HepG2 (cell line): ENCODE data around the gene FKBP8. TPM values are rescaled to one million over a fixed set of nuclear protein-coding genes. Genes with fewer than 3 reads are reported as not detected.

Experiments
- ESRRA ChIP-seq: sonication (generic); formaldehyde crosslinking; IDR thresholded peaks from 2 replicates; pipeline ENCODE4 v1.5.1; 2020; ENCODE audit warnings: mild to moderate bottlenecking, low read depth, missing genetic modification reagents
- FOXK1 ChIP-seq: sonication (generic); formaldehyde crosslinking; IDR thresholded peaks from 2 replicates; pipeline ENCODE4 v1.4.0; 2020; ENCODE audit warnings: low read depth, missing genetic modification reagents, borderline replicate concordance
- KDM6A ChIP-seq: IDR thresholded peaks from 2 replicates; pipeline ENCODE4 v1.6.1; 2016; ENCODE audit warnings: low read depth
- MZF1 ChIP-seq: sonication (generic); formaldehyde crosslinking; IDR thresholded peaks from 2 replicates; pipeline ENCODE4 v1.8.1; 2023; ENCODE audit warnings: mild to moderate bottlenecking, missing genetic modification reagents, borderline replicate concordance
- NFIC ChIP-seq: IDR thresholded peaks from 2 replicates; pipeline ENCODE4 v1.6.1; 2012; ENCODE audit warnings: mild to moderate bottlenecking, low read length, inconsistent platforms
- ONECUT2 ChIP-seq: sonication (generic); formaldehyde crosslinking; IDR thresholded peaks from 2 replicates; pipeline ENCODE4 v1.4.0; 2020; ENCODE audit warnings: missing genetic modification reagents
- SP1 ChIP-seq, 2 experiments: fragments of 450-650 bp in 1 of 2; sonication (generic) in 1 of 2; formaldehyde crosslinking in 1 of 2; IDR thresholded peaks; 2 replicates each; pipeline versions ENCODE4 v1.4.0 to v1.6.1; 2016 to 2020; ENCODE audit warnings: missing genetic modification reagents in 1 of 2
- ZBTB3 ChIP-seq: sonication (generic); formaldehyde crosslinking; IDR thresholded peaks from 2 replicates; pipeline ENCODE4 v1.4.0; 2020; ENCODE audit warnings: low read depth, mild to moderate bottlenecking, moderate library complexity, missing genetic modification reagents, borderline replicate concordance
- ZFP41 ChIP-seq: sonication (generic); formaldehyde crosslinking; IDR thresholded peaks from 2 replicates; pipeline ENCODE4 v1.4.0; 2020; ENCODE audit warnings: mild to moderate bottlenecking, missing genetic modification reagents, borderline replicate concordance
- ZNF225 ChIP-seq: sonication (generic); formaldehyde crosslinking; IDR thresholded peaks from 2 replicates; pipeline ENCODE4 v1.4.0; 2020; ENCODE audit warnings: mild to moderate bottlenecking, missing genetic modification reagents
- ZNF24 ChIP-seq: fragments of 450-650 bp; IDR thresholded peaks from 2 replicates; pipeline ENCODE4 v1.6.1; 2017; ENCODE audit warnings: antibody characterized with exemption, mild to moderate bottlenecking
- ZNF367 ChIP-seq: sonication (generic); formaldehyde crosslinking; IDR thresholded peaks from 2 replicates; pipeline ENCODE4 v1.4.0; 2020; ENCODE audit warnings: missing genetic modification reagents, borderline replicate concordance
- ZNF468 ChIP-seq: sonication (generic); formaldehyde crosslinking; IDR thresholded peaks from 2 replicates; pipeline ENCODE4 v1.8.0; 2022; ENCODE audit warnings: mild to moderate bottlenecking, moderate library complexity, missing genetic modification reagents
- ZNF564 ChIP-seq: sonication (generic); formaldehyde crosslinking; IDR thresholded peaks from 2 replicates; pipeline ENCODE4 v1.8.1; 2023; ENCODE audit warnings: mild to moderate bottlenecking, missing genetic modification reagents
- ZNF589 ChIP-seq: sonication (generic); formaldehyde crosslinking; conservative IDR thresholded peaks from 2 replicates; pipeline ENCODE4 v1.8.0; 2022; ENCODE audit warnings: mild to moderate bottlenecking, moderate library complexity, missing genetic modification reagents
- ZNF766 ChIP-seq: sonication (generic); formaldehyde crosslinking; IDR thresholded peaks from 2 replicates; pipeline ENCODE4 v1.5.0; 2020; ENCODE audit warnings: missing genetic modification reagents, borderline replicate concordance
- polyA plus RNA-seq, 8 experiments: library from polyadenylated mRNA; depleted of rRNA in 3 of 8; stranded (reverse) in 7 of 8; unstranded in 1 of 8; fragments of >200 nt; fragmentation: Illumina TruSeq in 4 of 8; extraction: Trizol in 4 of 8; gene quantifications; 2 replicates each; pipeline versions ENCODE4 v1.2.1 to v1.2.3, GENCODE V29; 2011 to 2016; ENCODE audit warnings: low read depth in 4 of 8, missing spikeins in 1 of 8, mixed read lengths in 1 of 8; ENCODE audit not compliant: insufficient read depth in 1 of 8
- total RNA-seq, 5 experiments: library from RNA; depleted of rRNA; stranded (reverse); fragments of >200 nt; fragmentation: Illumina TruSeq; extraction: Trizol; gene quantifications; 2 replicates each; pipeline ENCODE4 v1.2.3, GENCODE V29; 2016; ENCODE audit warnings: low read depth in 1 of 5
- TF ChIP-seq, protein P1 (sequence below), 2 experiments: fragments of 450-650 bp in 1 of 2; sonication (generic) in 1 of 2; formaldehyde crosslinking; IDR thresholded peaks; 2 replicates each; pipeline versions ENCODE4 v1.5.0 to v1.8.0; 2020 to 2022; ENCODE audit warnings: mild to moderate bottlenecking in 1 of 2, missing genetic modification reagents in 1 of 2
- TF ChIP-seq, protein P2 (sequence below): sonication (generic); IDR thresholded peaks from 2 replicates; pipeline ENCODE4 v1.6.1; 2016; ENCODE audit warnings: low read depth, borderline replicate concordance
- TF ChIP-seq, protein P3 (sequence below): fragments of 450-650 bp; IDR thresholded peaks from 2 replicates; pipeline ENCODE4 v1.6.1; 2017
- TF ChIP-seq, protein P4 (sequence below): sonication (generic); formaldehyde crosslinking; conservative IDR thresholded peaks from 2 replicates; pipeline ENCODE4 v1.4.0; 2020; ENCODE audit warnings: mild to moderate bottlenecking, missing genetic modification reagents, moderate library complexity
- TF ChIP-seq, protein P5 (sequence below): sonication (generic); formaldehyde crosslinking; IDR thresholded peaks from 2 replicates; pipeline ENCODE4 v1.8.0; 2022; ENCODE audit warnings: missing genetic modification reagents, mild to moderate bottlenecking, inconsistent platforms, borderline replicate concordance

Gene FKBP8
- total and polyA plus RNA-seq, 2 of the 13 experiments (the other 11 are each of a cell fraction or from before 2014, with no cell fraction given), result 81.7 to 93.9 TPM

DNA sequence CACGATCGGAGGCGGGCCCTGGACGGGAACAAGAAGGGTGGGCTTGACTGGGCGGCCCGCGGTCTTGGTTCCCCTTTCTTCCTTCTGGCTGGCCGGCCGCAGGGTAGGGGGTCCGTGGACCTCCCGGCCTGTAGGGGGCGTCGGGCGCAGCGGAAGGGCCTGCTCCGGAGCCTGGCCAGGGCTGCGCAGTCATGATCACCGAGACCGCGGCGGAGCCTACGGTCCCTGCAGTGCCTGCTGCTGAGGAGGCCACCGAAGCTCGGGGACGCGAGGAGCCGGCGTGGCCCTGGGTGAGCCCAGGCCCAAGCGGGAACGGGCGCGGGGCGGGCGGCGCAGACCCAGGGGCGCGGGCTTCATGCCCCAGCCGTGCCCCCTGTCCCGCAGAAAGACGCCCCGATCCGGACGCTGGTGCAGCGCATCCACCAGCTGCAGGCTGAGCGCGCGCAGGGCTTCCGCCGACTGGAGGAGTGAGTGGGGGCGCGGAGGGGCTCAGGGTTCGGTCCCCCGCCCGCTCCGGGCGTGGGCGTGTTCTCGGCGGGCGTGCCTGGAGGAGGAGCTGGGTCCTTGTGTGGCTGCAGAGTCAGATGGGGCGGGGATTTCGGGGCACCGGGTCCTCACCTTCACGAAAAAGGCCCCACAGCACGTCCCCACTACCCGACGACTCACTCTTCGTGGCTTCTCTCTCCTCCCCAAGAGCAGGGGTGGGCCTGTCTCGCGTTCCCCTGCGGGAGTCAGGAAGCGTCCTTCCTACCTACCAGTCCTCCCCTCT, 45.4 kb upstream of the FKBP8 start, which contains the start of gene REX1BD (continued):
- TF ChIP-seq, protein P1, sequence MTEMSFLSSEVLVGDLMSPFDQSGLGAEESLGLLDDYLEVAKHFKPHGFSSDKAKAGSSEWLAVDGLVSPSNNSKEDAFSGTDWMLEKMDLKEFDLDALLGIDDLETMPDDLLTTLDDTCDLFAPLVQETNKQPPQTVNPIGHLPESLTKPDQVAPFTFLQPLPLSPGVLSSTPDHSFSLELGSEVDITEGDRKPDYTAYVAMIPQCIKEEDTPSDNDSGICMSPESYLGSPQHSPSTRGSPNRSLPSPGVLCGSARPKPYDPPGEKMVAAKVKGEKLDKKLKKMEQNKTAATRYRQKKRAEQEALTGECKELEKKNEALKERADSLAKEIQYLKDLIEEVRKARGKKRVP (CRISPR knock-in tag; IDR thresholded peaks at IDR 0.05), result peak in 1 of 2 experiments; percentile 3; a peak in 1 of 4 replicates
- TF ChIP-seq ZFP41 (CRISPR knock-in tag), result no peak
- peak; percentile 86 for TF ChIP-seq ZNF766 (CRISPR knock-in tag)
- no peak for TF ChIP-seq ONECUT2 (CRISPR knock-in tag)
- TF ChIP-seq, protein P2, sequence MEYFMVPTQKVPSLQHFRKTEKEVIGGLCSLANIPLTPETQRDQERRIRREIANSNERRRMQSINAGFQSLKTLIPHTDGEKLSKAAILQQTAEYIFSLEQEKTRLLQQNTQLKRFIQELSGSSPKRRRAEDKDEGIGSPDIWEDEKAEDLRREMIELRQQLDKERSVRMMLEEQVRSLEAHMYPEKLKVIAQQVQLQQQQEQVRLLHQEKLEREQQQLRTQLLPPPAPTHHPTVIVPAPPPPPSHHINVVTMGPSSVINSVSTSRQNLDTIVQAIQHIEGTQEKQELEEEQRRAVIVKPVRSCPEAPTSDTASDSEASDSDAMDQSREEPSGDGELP, result peak; percentile 63; the same call in 1 of the 2 replicates
- TF ChIP-seq MZF1 (CRISPR knock-in tag), result no peak
- TF ChIP-seq, protein P3, sequence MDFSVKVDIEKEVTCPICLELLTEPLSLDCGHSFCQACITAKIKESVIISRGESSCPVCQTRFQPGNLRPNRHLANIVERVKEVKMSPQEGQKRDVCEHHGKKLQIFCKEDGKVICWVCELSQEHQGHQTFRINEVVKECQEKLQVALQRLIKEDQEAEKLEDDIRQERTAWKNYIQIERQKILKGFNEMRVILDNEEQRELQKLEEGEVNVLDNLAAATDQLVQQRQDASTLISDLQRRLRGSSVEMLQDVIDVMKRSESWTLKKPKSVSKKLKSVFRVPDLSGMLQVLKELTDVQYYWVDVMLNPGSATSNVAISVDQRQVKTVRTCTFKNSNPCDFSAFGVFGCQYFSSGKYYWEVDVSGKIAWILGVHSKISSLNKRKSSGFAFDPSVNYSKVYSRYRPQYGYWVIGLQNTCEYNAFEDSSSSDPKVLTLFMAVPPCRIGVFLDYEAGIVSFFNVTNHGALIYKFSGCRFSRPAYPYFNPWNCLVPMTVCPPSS, result no peak
- peak; percentile 63; the same call in 1 of the 2 replicates for TF ChIP-seq ESRRA (CRISPR knock-in tag)
- 0 out of 2 replicates have a peak, but pooled peaks have one; percentile 23 for TF ChIP-seq ZNF24
- TF ChIP-seq ZNF367 (CRISPR knock-in tag), result no peak
- TF ChIP-seq ZNF225 (CRISPR knock-in tag), result no peak
- TF ChIP-seq ZNF564 (CRISPR knock-in tag), result 0 out of 2 replicates have a peak, but pooled peaks have one; percentile 27
- peak; percentile 58; the same call in 1 of the 2 replicates for TF ChIP-seq FOXK1 (CRISPR knock-in tag)
- no peak for TF ChIP-seq NFIC
- TF ChIP-seq ZBTB3 (CRISPR knock-in tag), result no peak; the same call in 1 of the 2 replicates
- no peak for TF ChIP-seq ZNF468 (CRISPR knock-in tag)
- TF ChIP-seq, protein P4, sequence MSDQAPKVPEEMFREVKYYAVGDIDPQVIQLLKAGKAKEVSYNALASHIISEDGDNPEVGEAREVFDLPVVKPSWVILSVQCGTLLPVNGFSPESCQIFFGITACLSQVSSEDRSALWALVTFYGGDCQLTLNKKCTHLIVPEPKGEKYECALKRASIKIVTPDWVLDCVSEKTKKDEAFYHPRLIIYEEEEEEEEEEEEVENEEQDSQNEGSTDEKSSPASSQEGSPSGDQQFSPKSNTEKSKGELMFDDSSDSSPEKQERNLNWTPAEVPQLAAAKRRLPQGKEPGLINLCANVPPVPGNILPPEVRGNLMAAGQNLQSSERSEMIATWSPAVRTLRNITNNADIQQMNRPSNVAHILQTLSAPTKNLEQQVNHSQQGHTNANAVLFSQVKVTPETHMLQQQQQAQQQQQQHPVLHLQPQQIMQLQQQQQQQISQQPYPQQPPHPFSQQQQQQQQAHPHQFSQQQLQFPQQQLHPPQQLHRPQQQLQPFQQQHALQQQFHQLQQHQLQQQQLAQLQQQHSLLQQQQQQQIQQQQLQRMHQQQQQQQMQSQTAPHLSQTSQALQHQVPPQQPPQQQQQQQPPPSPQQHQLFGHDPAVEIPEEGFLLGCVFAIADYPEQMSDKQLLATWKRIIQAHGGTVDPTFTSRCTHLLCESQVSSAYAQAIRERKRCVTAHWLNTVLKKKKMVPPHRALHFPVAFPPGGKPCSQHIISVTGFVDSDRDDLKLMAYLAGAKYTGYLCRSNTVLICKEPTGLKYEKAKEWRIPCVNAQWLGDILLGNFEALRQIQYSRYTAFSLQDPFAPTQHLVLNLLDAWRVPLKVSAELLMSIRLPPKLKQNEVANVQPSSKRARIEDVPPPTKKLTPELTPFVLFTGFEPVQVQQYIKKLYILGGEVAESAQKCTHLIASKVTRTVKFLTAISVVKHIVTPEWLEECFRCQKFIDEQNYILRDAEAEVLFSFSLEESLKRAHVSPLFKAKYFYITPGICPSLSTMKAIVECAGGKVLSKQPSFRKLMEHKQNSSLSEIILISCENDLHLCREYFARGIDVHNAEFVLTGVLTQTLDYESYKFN (CRISPR knock-in tag), result peak; percentile 53; the same call in 1 of the 2 replicates
- TF ChIP-seq, protein P5, sequence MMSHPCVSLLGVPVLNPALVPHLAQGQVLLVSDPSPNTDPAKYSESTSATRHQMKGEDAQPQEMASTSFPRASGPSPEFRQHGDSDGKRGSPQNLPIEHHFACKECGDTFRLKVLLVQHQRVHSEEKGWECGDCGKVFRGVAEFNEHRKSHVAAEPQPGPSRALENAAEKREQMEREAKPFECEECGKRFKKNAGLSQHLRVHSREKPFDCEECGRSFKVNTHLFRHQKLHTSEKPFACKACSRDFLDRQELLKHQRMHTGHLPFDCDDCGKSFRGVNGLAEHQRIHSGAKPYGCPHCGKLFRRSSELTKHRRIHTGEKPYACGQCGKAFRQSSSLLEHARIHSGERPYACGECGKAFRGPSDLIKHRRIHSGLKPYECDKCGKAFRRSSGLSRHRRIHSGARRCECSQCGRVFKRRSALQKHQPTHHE (CRISPR knock-in tag), result peak; percentile 75; the same call in 1 of the 2 replicates
- no peak for TF ChIP-seq SP1 (IDR thresholded peaks at IDR 0.05)
- TF ChIP-seq SP1 (CRISPR knock-in tag; IDR thresholded peaks at IDR 0.05), result no peak; the same call in none of the 2 replicates
- TF ChIP-seq KDM6A (CRISPR knock-in tag), result 0 out of 2 replicates have a peak, but pooled peaks have one; percentile 18
- no peak for TF ChIP-seq ZNF589 (CRISPR knock-in tag)
